ENCODE results near the gene ANKRD22. TPM values are rescaled to one million over a fixed set of nuclear protein-coding genes. Genes with fewer than 3 reads are reported as not detected.
A peak's percentile ranks its signal among the peaks of the same experiment; 100 is the strongest.

The ANKRD22 gene
- total and polyA plus RNA-seq, 2 donors (not counting 1 experiment from before 2014, with no cell fraction given): 0.09 TPM; not detected in 1

- no peaks in the 10 kb centered on the region for H3K9me3 ChIP-seq (ENCODE audit: control extremely low read depth in 1 of 3, control insufficient read depth in 2 of 3, insufficient read depth in 1 of 3, low read length in 2 of 3)
- under 1% methylated on average over 21 of the region's 26 CpGs for WGBS (ENCODE audit: insufficient coverage)
- ATAC-seq (ENCODE audit: low read depth): peak; percentile 62
Observed at GRCh38 chr10:88879534-88880281, 28.1 kb upstream of the ANKRD22 start, which contains the start of gene STAMBPL1. Gene STAMBPL1, plus strand, starts transcription at chr10:88880245. Its CDS starts 21,464 bp downstream, at chr10:88901709.

GRCh38 chr10:88877298-88877697, 25.7 kb upstream of the ANKRD22 start:
- Histone ChIP-seq H3K9me3 (ENCODE audit: control extremely low read depth in 1 of 3, control insufficient read depth in 2 of 3, insufficient read depth in 1 of 3, low read length in 2 of 3) (no peaks in the 10 kb centered on the region), H3K4me2 (replicated peaks; ENCODE audit: low read depth, low read length, poor library complexity, severe bottlenecking) (no peak overlapping the region), H3K9ac (ENCODE audit: low read length) (no peak overlapping the region), H4K20me1 (ENCODE audit: control insufficient read depth, insufficient read depth, low read length, poor library complexity, severe bottlenecking) (no peaks in the 10 kb centered on the region), H3K4me1 (ENCODE audit: control insufficient read depth in 2 of 2, insufficient read depth in 2 of 2, low read length in 2 of 2) (peaks cover 15 to 23% of the 10 kb centered on the region in 2 donors), H3K4me3 (ENCODE audit: control extremely low read depth in 1 of 5, extremely low read depth in 1 of 5, insufficient read depth in 1 of 5, low read depth in 2 of 5, low read length in 4 of 5) (no peak overlapping the region), H3K27me3 (replicated peaks in 1 of 4; ENCODE audit: control extremely low read depth in 1 of 4, control insufficient read depth in 3 of 4, insufficient read depth in 4 of 4, low read length in 3 of 4) (no peaks in the 10 kb centered on the region), H2AFZ (ENCODE audit: insufficient read depth, low read depth, low read length, poor library complexity, severe bottlenecking) (no peak overlapping the region), H3K79me2 (ENCODE audit: control insufficient read depth, insufficient read depth, low read length) (peaks cover 10% of the 10 kb centered on the region), H3K36me3 (replicated peaks in 1 of 2; ENCODE audit: control extremely low read depth in 1 of 2, control insufficient read depth in 1 of 2, extremely low read depth in 1 of 2, insufficient read depth in 2 of 2, low read length in 1 of 2) (no peaks in the 10 kb centered on the region), H3K27ac (ENCODE audit: low read length in 2 of 2) (no peak overlapping the region)
- ChIA-PET CTCF (interaction anchor here (1.0 to 1.3 kb wide), 4 partner anchors 24 to 56 kb away, joined by 3 to 5 read pairs (median 5); no protein-coding TSS in a partner anchor), POLR2A (no interaction called here)
- H3K27ac Mint-ChIP-seq: peak overlapping the region; percentile 18
- TF ChIP-seq CTCF (IDR thresholded peaks at IDR 0.05): no peak
- TF ChIP-seq EZH2 (IDR thresholded peaks at IDR 0.05; ENCODE audit: borderline replicate concordance, insufficient read depth, low read depth, low read length, poor library complexity, severe bottlenecking): no peak
- no peak overlapping the region for H3K4me3 Mint-ChIP-seq
- WGBS (ENCODE audit: insufficient coverage): 100% methylated on average over 5 of the region's 6 CpGs
- H3K4me1 Mint-ChIP-seq: peaks cover 27% of the 10 kb centered on the region
- intact Hi-C loops (cut with micrococcal nuclease): no loop called here
- DNase-seq (no peak), ATAC-seq (ENCODE audit: low read depth) (no peak)
- no peaks in the 10 kb centered on the region for H3K27me3 Mint-ChIP-seq
- no peaks in the 10 kb centered on the region for H3K9me3 Mint-ChIP-seq (ENCODE audit: insufficient read depth)

More at GRCh38 chr10:88879534-88880281, 28.1 kb upstream of the ANKRD22 start, which contains the start of gene STAMBPL1:
- Mint-ChIP-seq H3K9me3 (ENCODE audit: insufficient read depth) (no peaks in the 10 kb centered on the region), H3K4me3 (peak within 1 kb of the TSS; percentile 96), H3K27me3 (no peaks in the 10 kb centered on the region), H3K4me1 (peaks cover 50% of the 10 kb centered on the region), H3K27ac (peak within 1 kb of the TSS; percentile 97)
- Histone ChIP-seq H3K4me3 (ENCODE audit: control extremely low read depth in 1 of 5, extremely low read depth in 1 of 5, insufficient read depth in 1 of 5, low read depth in 2 of 5, low read length in 4 of 5) (peak within 1 kb of the TSS; percentile 50 to 84 (median 71)), H3K27ac (ENCODE audit: low read length in 2 of 2) (peak within 1 kb of the TSS; percentile 88 to 91), H3K36me3 (replicated peaks in 1 of 2; ENCODE audit: control extremely low read depth in 1 of 2, control insufficient read depth in 1 of 2, extremely low read depth in 1 of 2, insufficient read depth in 2 of 2, low read length in 1 of 2) (no peaks in the 10 kb centered on the region), H3K27me3 (replicated peaks in 1 of 4; ENCODE audit: control extremely low read depth in 1 of 4, control insufficient read depth in 3 of 4, insufficient read depth in 4 of 4, low read length in 3 of 4) (no peaks in the 10 kb centered on the region), H4K20me1 (ENCODE audit: control insufficient read depth, insufficient read depth, low read length, poor library complexity, severe bottlenecking) (no peaks in the 10 kb centered on the region), H3K4me1 (ENCODE audit: control insufficient read depth in 2 of 2, insufficient read depth in 2 of 2, low read length in 2 of 2) (peaks cover 25 to 34% of the 10 kb centered on the region in 2 donors), H2AFZ (ENCODE audit: insufficient read depth, low read depth, low read length, poor library complexity, severe bottlenecking) (peak within 1 kb of the TSS; percentile 97), H3K79me2 (ENCODE audit: control insufficient read depth, insufficient read depth, low read length) (peaks cover 32% of the 10 kb centered on the region), H3K9ac (ENCODE audit: low read length) (peak within 1 kb of the TSS; percentile 82), H3K4me2 (replicated peaks; ENCODE audit: low read depth, low read length, poor library complexity, severe bottlenecking) (peak within 1 kb of the TSS; percentile 78)
- TF ChIP-seq EZH2 (IDR thresholded peaks at IDR 0.05; ENCODE audit: borderline replicate concordance, insufficient read depth, low read depth, low read length, poor library complexity, severe bottlenecking): no peak
- intact Hi-C loops (cut with micrococcal nuclease): loop anchor here (1.0 to 5.0 kb wide), 8 partner anchors 22 to 1017 kb away; partner anchors contain the start of genes FAS, IFIT5, KLLN and PTEN
- ChIA-PET CTCF (interaction anchor here (0.6 to 5.3 kb wide), 9 partner anchors 10 to 822 kb away, joined by 3 to 60 read pairs (median 4); partner anchors contain the start of gene KIF20B), POLR2A (interaction anchor here (1.0 to 3.9 kb wide), 8 partner anchors 10 to 1018 kb away, joined by 3 to 47 read pairs (median 4); no protein-coding TSS in a partner anchor)
- no peak for DNase-seq
